Ishikawa (cell line): ENCODE data around the gene MCOLN2.

Experiments used
- CEBPB ChIP-seq: IDR thresholded peaks from 2 replicates; pipeline ENCODE4 v1.6.1; 2012
- CREB1 ChIP-seq: IDR thresholded peaks from 2 replicates; pipeline ENCODE4 v1.6.1; 2012; ENCODE audit warnings: low read depth
- EGR1 ChIP-seq: IDR thresholded peaks from 2 replicates; pipeline ENCODE4 v1.6.1; 2012
- EP300 ChIP-seq: IDR thresholded peaks from 2 replicates; pipeline ENCODE4 v1.6.1; 2012; ENCODE audit warnings: borderline replicate concordance
- FOXM1 ChIP-seq: IDR thresholded peaks from 2 replicates; pipeline ENCODE4 v1.6.1; 2012; ENCODE audit warnings: low read depth, borderline replicate concordance
- NFIC ChIP-seq: IDR thresholded peaks from 2 replicates; pipeline ENCODE4 v1.6.1; 2012
- RAD21 ChIP-seq: IDR thresholded peaks from 2 replicates; pipeline ENCODE4 v1.6.1; 2012; ENCODE audit warnings: low read depth
- TAF1 ChIP-seq: IDR thresholded peaks from 2 replicates; pipeline ENCODE4 v1.6.1; 2012; ENCODE audit warnings: low read depth, mild to moderate bottlenecking
- TEAD4 ChIP-seq: IDR thresholded peaks from 2 replicates; pipeline ENCODE4 v1.6.1; 2012
- YY1 ChIP-seq: IDR thresholded peaks from 2 replicates; pipeline ENCODE4 v1.6.1; 2012; ENCODE audit warnings: low read depth
- ZBTB7A ChIP-seq: IDR thresholded peaks from 2 replicates; pipeline ENCODE4 v1.6.1; 2012; ENCODE audit warnings: low read depth
- TF ChIP-seq, protein P1 (sequence below): IDR thresholded peaks from 2 replicates; pipeline ENCODE4 v1.6.1; 2012
- TF ChIP-seq, protein P2 (sequence below): IDR thresholded peaks from 2 replicates; pipeline ENCODE4 v1.6.1; 2012; ENCODE audit warnings: low read depth, mild to moderate bottlenecking
- TF ChIP-seq, protein P3 (sequence below): IDR thresholded peaks from 2 replicates; pipeline ENCODE4 v1.6.1; 2012

DNA sequence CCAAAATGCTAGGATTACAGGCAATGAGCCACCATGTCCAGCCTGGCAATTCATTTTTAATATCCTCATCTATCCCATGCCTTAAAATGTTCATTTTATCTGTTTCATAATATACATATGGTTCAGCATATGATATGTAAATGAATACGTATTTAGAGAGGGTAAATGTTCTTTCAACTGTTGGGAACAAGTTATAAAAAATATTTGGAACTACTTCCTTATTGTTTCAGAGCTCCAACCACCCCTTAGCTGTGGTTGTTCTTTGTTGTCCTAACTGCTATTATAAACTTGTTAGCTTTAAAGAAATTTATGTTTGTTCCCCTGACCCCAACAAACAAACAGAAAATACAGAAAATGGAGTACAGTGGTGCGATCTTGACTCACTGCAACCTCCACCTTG lies 14.5 kb downstream of the MCOLN2 start:
- no peak for TF ChIP-seq CREB1
- no peak for TF ChIP-seq YY1
- TF ChIP-seq, protein P1, sequence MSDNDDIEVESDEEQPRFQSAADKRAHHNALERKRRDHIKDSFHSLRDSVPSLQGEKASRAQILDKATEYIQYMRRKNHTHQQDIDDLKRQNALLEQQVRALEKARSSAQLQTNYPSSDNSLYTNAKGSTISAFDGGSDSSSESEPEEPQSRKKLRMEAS = no peak
- no peak for TF ChIP-seq EP300
- no peak for TF ChIP-seq EGR1
- no peak for TF ChIP-seq TAF1
- TF ChIP-seq CEBPB = no peak
- no peak for TF ChIP-seq RAD21
- TF ChIP-seq, protein P2, sequence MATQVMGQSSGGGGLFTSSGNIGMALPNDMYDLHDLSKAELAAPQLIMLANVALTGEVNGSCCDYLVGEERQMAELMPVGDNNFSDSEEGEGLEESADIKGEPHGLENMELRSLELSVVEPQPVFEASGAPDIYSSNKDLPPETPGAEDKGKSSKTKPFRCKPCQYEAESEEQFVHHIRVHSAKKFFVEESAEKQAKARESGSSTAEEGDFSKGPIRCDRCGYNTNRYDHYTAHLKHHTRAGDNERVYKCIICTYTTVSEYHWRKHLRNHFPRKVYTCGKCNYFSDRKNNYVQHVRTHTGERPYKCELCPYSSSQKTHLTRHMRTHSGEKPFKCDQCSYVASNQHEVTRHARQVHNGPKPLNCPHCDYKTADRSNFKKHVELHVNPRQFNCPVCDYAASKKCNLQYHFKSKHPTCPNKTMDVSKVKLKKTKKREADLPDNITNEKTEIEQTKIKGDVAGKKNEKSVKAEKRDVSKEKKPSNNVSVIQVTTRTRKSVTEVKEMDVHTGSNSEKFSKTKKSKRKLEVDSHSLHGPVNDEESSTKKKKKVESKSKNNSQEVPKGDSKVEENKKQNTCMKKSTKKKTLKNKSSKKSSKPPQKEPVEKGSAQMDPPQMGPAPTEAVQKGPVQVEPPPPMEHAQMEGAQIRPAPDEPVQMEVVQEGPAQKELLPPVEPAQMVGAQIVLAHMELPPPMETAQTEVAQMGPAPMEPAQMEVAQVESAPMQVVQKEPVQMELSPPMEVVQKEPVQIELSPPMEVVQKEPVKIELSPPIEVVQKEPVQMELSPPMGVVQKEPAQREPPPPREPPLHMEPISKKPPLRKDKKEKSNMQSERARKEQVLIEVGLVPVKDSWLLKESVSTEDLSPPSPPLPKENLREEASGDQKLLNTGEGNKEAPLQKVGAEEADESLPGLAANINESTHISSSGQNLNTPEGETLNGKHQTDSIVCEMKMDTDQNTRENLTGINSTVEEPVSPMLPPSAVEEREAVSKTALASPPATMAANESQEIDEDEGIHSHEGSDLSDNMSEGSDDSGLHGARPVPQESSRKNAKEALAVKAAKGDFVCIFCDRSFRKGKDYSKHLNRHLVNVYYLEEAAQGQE = no peak
- TF ChIP-seq, protein P3, sequence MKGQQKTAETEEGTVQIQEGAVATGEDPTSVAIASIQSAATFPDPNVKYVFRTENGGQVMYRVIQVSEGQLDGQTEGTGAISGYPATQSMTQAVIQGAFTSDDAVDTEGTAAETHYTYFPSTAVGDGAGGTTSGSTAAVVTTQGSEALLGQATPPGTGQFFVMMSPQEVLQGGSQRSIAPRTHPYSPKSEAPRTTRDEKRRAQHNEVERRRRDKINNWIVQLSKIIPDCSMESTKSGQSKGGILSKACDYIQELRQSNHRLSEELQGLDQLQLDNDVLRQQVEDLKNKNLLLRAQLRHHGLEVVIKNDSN = no peak
- no peak for TF ChIP-seq FOXM1
- no peak for TF ChIP-seq NFIC
- no peak for TF ChIP-seq ZBTB7A
- TF ChIP-seq TEAD4 = no peak
